Astrocyte (in vitro differentiated cells and primary cell): ENCODE data around the gene BIRC7. TPM values are rescaled to one million over a fixed set of nuclear protein-coding genes. Genes with fewer than 3 reads are reported as not detected.
A peak's percentile ranks its signal among the peaks of the same experiment; 100 is the strongest.

Experiments
- DNase-seq: peaks from one replicate; pipeline ENCODE4 v3.0.0-alpha.2; 2010; ENCODE audit warnings: low read depth
- FAIRE-seq: peaks from 2 replicates; lab custom pipeline; 2011; peaks lifted over from hg19 to GRCh38; lab: Jason Lieb, UNC
- H2AFZ ChIP-seq: 2 replicates; pipeline ENCODE4 v1.6.0; 2012; ENCODE audit warnings: low read depth, low read length, inconsistent platforms
- H3K27ac ChIP-seq: 2 replicates; pipeline ENCODE4 v1.5.1; 2011; ENCODE audit warnings: low read depth, low read length, inconsistent platforms
- H3K27me3 ChIP-seq: 2 replicates; pipeline ENCODE4 v1.6.0; 2011; ENCODE audit warnings: low read length, inconsistent platforms; ENCODE audit not compliant: insufficient read depth
- H3K36me3 ChIP-seq: 2 replicates; pipeline ENCODE4 v1.5.1; 2011; ENCODE audit warnings: low read length, inconsistent platforms; ENCODE audit not compliant: insufficient read depth
- H3K4me1 ChIP-seq: 2 replicates; pipeline ENCODE4 v1.5.1; 2011; ENCODE audit warnings: low read length, inconsistent platforms; ENCODE audit not compliant: insufficient read depth
- H3K4me2 ChIP-seq: 2 replicates; pipeline ENCODE4 v1.6.0; 2012; ENCODE audit warnings: low read length, inconsistent platforms
- H3K4me3 ChIP-seq: 2 replicates; pipeline ENCODE4 v1.5.1; 2011; ENCODE audit warnings: low read depth, mild to moderate bottlenecking, low read length, inconsistent platforms; ENCODE audit not compliant: insufficient read depth
- H3K79me2 ChIP-seq: 2 replicates; pipeline ENCODE4 v1.6.0; 2012; ENCODE audit warnings: mild to moderate bottlenecking, low read length, inconsistent platforms; ENCODE audit not compliant: insufficient read depth
- H3K9ac ChIP-seq: 2 replicates; pipeline ENCODE4 v1.6.0; 2012; ENCODE audit warnings: mild to moderate bottlenecking, low read length, inconsistent platforms
- H3K9me3 ChIP-seq: 2 replicates; pipeline ENCODE4 v1.5.1; 2012; ENCODE audit warnings: low read depth, mild to moderate bottlenecking, low read length, inconsistent platforms; ENCODE audit not compliant: insufficient read depth
- H4K20me1 ChIP-seq: 2 replicates; pipeline ENCODE4 v1.6.0; 2012; ENCODE audit warnings: low read length, inconsistent platforms; ENCODE audit not compliant: insufficient read depth
- H3K27ac Mint-ChIP-seq: one replicate; pipeline ENCODE4 v1.8.0; 2021; ENCODE audit warnings: mild to moderate bottlenecking, mixed read lengths; ENCODE audit not compliant: unreplicated experiment
- H3K27me3 Mint-ChIP-seq: one replicate; pipeline ENCODE4 v1.8.0; 2021; ENCODE audit warnings: low read depth, mixed read lengths; ENCODE audit not compliant: unreplicated experiment
- H3K36me3 Mint-ChIP-seq: one replicate; pipeline ENCODE4 v1.8.0; 2021; ENCODE audit warnings: low read depth, mixed read lengths; ENCODE audit not compliant: unreplicated experiment
- H3K4me1 Mint-ChIP-seq: one replicate; pipeline ENCODE4 v1.8.0; 2021; ENCODE audit warnings: low read depth, mixed read lengths; ENCODE audit not compliant: unreplicated experiment
- H3K4me3 Mint-ChIP-seq: one replicate; pipeline ENCODE4 v1.8.0; 2021; ENCODE audit warnings: mild to moderate bottlenecking, moderate library complexity, mixed read lengths; ENCODE audit not compliant: unreplicated experiment
- H3K9me3 Mint-ChIP-seq: one replicate; pipeline ENCODE4 v1.8.0; 2021; ENCODE audit warnings: mild to moderate bottlenecking, mixed read lengths; ENCODE audit not compliant: unreplicated experiment
- CTCF ChIP-seq: IDR thresholded peaks from 2 replicates; pipeline ENCODE4 v1.5.1; 2011; ENCODE audit warnings: low read depth, mild to moderate bottlenecking, inconsistent platforms, low read length, moderate library complexity; ENCODE audit not compliant: insufficient read depth
- EZH2 ChIP-seq: IDR thresholded peaks from 2 replicates; pipeline ENCODE4 v1.6.1; 2012; ENCODE audit warnings: mild to moderate bottlenecking, low read length, inconsistent platforms; ENCODE audit not compliant: insufficient read depth
- total RNA-seq: library from RNA; stranded (reverse); gene quantifications from 2 replicates; pipeline ENCODE4 v1.2.1, GENCODE V29; 2021

BIRC7 gene
- total RNA-seq, 1 donor from 2014 or later = 3.3 TPM

GRCh38 chr20:63252284-63252711 lies 16.6 kb downstream of the BIRC7 start:
- Histone ChIP-seq H3K4me3 (no peak overlapping the region), H3K4me2 (no peak overlapping the region), H3K9ac (no peak overlapping the region), H4K20me1 (peaks cover 6% of the 10 kb centered on the region), H3K36me3 (no peaks in the 10 kb centered on the region), H3K4me1 (peaks cover 6% of the 10 kb centered on the region), H3K9me3 (no peaks in the 10 kb centered on the region), H3K27me3 (peaks cover 25% of the 10 kb centered on the region), H3K79me2 (no peaks in the 10 kb centered on the region), H3K27ac (no peak overlapping the region), H2AFZ (no peak overlapping the region)
- peaks cover 36% of the 10 kb centered on the region for H3K4me1 Mint-ChIP-seq
- peaks cover 6% of the 10 kb centered on the region for H3K27me3 Mint-ChIP-seq
- H3K4me3 Mint-ChIP-seq = peak overlapping the region; percentile 93
- H3K27ac Mint-ChIP-seq = peak overlapping the region; percentile 84
- H3K36me3 Mint-ChIP-seq = peaks cover 18% of the 10 kb centered on the region
- DNase-seq (no peak), FAIRE-seq (no peak)
- TF ChIP-seq CTCF (no peak), EZH2 (no peak)
- H3K9me3 Mint-ChIP-seq = peaks cover 5% of the 10 kb centered on the region

GRCh38 chr20:63253065-63253437 lies 17.3 kb downstream of the BIRC7 start:
- H2AFZ ChIP-seq = no peak overlapping the region
- DNase-seq = no peak
- H3K27ac ChIP-seq = no peak overlapping the region
- H3K4me3 ChIP-seq = no peak overlapping the region
- peaks cover 6% of the 10 kb centered on the region for H4K20me1 ChIP-seq
- Mint-ChIP-seq H3K27me3 (peaks cover 6% of the 10 kb centered on the region), H3K36me3 (peaks cover 26% of the 10 kb centered on the region), H3K4me3 (peak overlapping the region; percentile 93), H3K9me3 (peaks cover 9% of the 10 kb centered on the region), H3K27ac (peak overlapping the region; percentile 84), H3K4me1 (peaks cover 41% of the 10 kb centered on the region)
- H3K79me2 ChIP-seq = no peaks in the 10 kb centered on the region
- TF ChIP-seq CTCF (no peak), EZH2 (peak; percentile 78)
- H3K4me1 ChIP-seq = peaks cover 6% of the 10 kb centered on the region
- peak overlapping the region; percentile 75 for H3K4me2 ChIP-seq
- no peak overlapping the region for H3K9ac ChIP-seq
- H3K36me3 ChIP-seq = no peaks in the 10 kb centered on the region
- H3K9me3 ChIP-seq = no peaks in the 10 kb centered on the region
- H3K27me3 ChIP-seq = peaks cover 25% of the 10 kb centered on the region
- no peak for FAIRE-seq

- H3K9me3 Mint-ChIP-seq = peaks cover 9% of the 10 kb centered on the region
- Histone ChIP-seq H3K27me3 (peaks cover 28% of the 10 kb centered on the region), H2AFZ (no peak overlapping the region), H3K9me3 (no peaks in the 10 kb centered on the region), H3K4me2 (peak overlapping the region; percentile 75), H4K20me1 (peaks cover 6% of the 10 kb centered on the region), H3K79me2 (no peaks in the 10 kb centered on the region), H3K27ac (no peak overlapping the region), H3K9ac (no peak overlapping the region), H3K36me3 (no peaks in the 10 kb centered on the region), H3K4me1 (peaks cover 6% of the 10 kb centered on the region), H3K4me3 (no peak overlapping the region)
- H3K36me3 Mint-ChIP-seq = peaks cover 28% of the 10 kb centered on the region
- FAIRE-seq (no peak), DNase-seq (no peak)
- H3K4me3 Mint-ChIP-seq = peak overlapping the region; percentile 93
- no peak for TF ChIP-seq CTCF
- TF ChIP-seq EZH2 = peak; percentile 52
- H3K27me3 Mint-ChIP-seq = peaks cover 6% of the 10 kb centered on the region
- peaks cover 41% of the 10 kb centered on the region for H3K4me1 Mint-ChIP-seq
- peak overlapping the region; percentile 84 for H3K27ac Mint-ChIP-seq
These were observed 17.9 kb downstream of the BIRC7 start for GRCh38 chr20:63253438-63254231.
